ENCODE measurements around the gene CEP85.

CEP85 gene

GRCh38 chr1:26286064-26286416 is 52.0 kb downstream of the CEP85 start:
- TF ChIP-seq, protein P1, sequence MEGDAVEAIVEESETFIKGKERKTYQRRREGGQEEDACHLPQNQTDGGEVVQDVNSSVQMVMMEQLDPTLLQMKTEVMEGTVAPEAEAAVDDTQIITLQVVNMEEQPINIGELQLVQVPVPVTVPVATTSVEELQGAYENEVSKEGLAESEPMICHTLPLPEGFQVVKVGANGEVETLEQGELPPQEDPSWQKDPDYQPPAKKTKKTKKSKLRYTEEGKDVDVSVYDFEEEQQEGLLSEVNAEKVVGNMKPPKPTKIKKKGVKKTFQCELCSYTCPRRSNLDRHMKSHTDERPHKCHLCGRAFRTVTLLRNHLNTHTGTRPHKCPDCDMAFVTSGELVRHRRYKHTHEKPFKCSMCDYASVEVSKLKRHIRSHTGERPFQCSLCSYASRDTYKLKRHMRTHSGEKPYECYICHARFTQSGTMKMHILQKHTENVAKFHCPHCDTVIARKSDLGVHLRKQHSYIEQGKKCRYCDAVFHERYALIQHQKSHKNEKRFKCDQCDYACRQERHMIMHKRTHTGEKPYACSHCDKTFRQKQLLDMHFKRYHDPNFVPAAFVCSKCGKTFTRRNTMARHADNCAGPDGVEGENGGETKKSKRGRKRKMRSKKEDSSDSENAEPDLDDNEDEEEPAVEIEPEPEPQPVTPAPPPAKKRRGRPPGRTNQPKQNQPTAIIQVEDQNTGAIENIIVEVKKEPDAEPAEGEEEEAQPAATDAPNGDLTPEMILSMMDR (conservative IDR thresholded peaks at IDR 0.05; ENCODE audit: low read depth), result no peak
- POLR2A ChIA-PET (ENCODE audit: low non-redundant PET), result no interaction called here

DNA sequence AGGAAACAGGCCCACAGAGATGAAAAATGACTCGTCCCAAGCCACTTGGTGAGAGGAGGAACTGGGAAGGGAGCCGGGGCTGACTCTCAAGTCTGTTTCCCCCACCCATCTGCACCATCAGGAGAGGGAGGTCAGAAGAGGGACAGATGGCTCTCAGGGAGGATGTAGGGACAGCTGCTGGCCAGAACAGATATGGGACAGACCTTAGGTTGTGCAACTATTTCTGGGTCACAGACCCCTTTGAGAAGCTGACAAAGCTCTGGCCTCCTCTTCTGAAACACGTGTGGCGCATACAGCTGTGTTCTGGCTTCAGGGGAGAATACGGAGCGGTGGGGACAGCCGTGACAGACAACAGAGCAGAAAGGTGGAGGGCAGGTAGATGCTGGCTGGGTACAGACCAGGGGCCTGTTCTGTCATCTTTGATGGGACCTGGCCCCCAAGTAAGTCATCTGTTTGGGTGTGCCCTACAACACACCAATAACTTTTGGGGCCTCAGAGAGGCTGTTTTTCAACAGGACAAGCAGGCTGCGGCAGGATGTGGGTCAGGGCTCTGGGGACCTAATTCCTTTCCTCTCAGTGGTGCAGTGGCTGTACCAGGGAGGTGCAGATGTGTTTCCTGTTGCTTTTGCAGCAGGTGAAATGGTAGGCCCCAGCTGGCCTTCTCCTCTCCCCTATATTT is 53.2 kb downstream of the CEP85 start:
- TF ChIP-seq, protein P1 (conservative IDR thresholded peaks at IDR 0.05; ENCODE audit: low read depth), result no peak
- peak overlapping the region; percentile 56 for H3K27ac ChIP-seq
- ChIA-PET POLR2A (ENCODE audit: low non-redundant PET) (interaction anchor here (0.7 kb wide), 1 partner anchor 7 kb away, joined by 3 read pairs; the partner anchor contains the start of gene SH3BGRL3), CTCF (interaction anchor here (0.9 to 1.9 kb wide), 2 partner anchors 9 to 53 kb away, joined by 3 to 10 read pairs; no protein-coding TSS in a partner anchor)
- DNase-seq (ENCODE audit: low spot score), result no peak

More at GRCh38 chr1:26286064-26286416, 52.0 kb downstream of the CEP85 start:
- CTCF ChIA-PET, result interaction anchor here (0.6 to 1.9 kb wide), 7 partner anchors 10 to 395 kb away, joined by 4 to 10 read pairs (median 5); no protein-coding TSS in a partner anchor
- no peak for DNase-seq (ENCODE audit: low spot score)
- H3K27ac ChIP-seq, result peak overlapping the region; percentile 99; the same call in 1 of the 2 replicates

DNA sequence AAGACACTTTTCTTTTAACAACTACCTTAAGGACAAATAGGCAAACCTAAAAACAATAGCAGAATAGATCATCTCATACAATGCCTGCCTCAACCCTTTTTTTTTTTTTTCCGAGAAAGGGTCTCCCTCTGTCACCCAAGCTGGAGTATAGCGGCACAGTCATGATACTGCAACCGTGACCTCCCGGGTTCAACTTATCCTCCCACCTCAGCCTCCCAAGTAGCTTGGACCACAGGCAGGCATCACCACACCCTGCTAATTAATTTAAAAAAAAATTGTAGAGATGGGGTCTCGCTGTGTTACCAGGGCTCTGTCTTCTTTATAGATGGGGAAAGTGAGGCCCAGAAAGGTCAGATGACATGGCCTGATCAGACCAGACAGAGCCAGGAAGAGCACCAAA is 53.8 kb downstream of the CEP85 start:
- TF ChIP-seq, protein P1 (conservative IDR thresholded peaks at IDR 0.05; ENCODE audit: low read depth), result no peak
- ChIA-PET CTCF (interaction anchor here (1.4 kb wide), 1 partner anchor 27 kb away, joined by 3 read pairs; no protein-coding TSS in a partner anchor), POLR2A (ENCODE audit: low non-redundant PET) (interaction anchor here (0.7 kb wide), 1 partner anchor 8 kb away, joined by 3 read pairs; the partner anchor contains the start of gene SH3BGRL3)
- H3K27ac ChIP-seq, result peak overlapping the region; percentile 56
- no peak for DNase-seq (ENCODE audit: low spot score)

DNA sequence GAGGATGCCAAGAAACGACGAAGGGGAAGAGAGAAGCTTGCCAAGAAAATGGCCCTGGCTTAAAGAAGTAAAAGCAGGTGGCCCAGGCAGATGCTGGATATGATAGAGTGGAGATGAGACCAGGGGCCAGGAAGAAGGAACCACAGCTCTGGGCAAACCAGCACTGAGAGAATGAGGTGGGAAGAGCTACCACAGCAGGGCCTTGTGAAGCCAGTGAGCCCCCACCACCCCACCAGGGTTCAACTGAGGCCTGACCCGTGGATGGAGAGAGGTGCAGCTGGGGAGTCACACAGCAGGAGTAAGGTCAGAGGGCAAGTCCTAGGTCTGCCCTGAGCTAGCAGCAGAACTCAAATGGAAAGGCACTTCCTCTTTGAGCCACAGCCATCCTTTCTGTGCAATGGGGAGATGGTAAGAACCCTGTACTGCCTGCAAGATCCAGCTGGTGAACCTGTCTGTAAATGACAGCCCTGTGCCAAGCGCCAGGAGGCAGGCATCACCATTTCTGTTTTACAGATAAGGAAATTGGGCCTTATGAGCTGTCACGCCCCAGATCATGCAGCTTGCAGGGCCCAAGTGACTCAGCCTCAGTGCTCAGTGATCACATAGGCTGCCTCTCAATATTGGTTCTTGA is 54.4 kb downstream of the CEP85 start:
- H3K27ac ChIP-seq, result peak overlapping the region; percentile 56
- DNase-seq (ENCODE audit: low spot score), result no peak
- POLR2A ChIA-PET (ENCODE audit: low non-redundant PET), result no interaction called here
- CTCF ChIA-PET, result interaction anchor here (1.0 to 1.4 kb wide), 3 partner anchors 10 to 103 kb away, joined by 3 to 5 read pairs (median 4); no protein-coding TSS in a partner anchor
- TF ChIP-seq, protein P1 (conservative IDR thresholded peaks at IDR 0.05; ENCODE audit: low read depth), result no peak

DNA sequence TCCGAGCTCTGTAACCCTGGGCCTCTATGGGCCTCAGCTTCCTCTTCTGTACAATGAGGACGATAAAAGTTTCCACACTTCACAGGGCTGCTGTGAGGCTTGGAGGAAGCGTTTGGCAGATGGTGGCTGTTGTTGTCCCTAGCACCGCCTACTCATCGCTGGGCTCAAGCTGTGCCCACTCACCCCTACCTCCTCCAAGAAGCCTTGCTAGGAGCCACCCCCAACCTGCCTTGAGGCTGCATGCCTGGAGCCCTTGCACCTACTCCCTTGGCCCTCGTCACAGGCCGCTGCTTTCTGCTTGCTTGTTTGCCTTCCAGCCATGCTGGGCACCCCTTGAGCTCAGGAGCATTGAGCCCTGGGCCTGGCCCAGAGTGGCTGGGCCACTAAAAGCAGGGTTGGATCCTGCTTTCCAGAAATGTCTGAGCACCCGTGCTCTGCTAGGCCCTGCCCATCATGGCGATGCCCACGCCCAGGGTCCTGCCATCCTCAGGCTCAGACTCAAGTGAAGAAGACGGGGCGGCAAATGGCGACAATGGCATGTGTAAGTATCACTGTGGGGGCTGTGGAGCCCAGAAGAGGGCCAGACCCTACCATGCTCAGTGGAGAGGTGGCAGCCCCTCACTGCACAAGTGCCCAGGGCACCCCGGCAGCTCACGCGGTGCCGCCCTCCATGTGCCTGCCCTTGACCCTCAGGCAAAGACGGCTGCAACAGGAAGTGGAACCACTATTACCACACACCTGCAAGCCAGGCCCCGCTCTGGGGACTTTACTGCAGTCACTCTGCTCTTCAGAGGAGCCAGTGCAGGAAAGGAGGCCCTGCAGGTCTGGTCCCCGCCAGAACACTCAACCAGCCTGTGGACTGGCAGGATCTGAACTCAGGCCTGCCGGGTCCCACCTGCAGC is 55.4 kb downstream of the CEP85 start:
- ChIA-PET POLR2A (ENCODE audit: low non-redundant PET) (no interaction called here), CTCF (interaction anchor here (0.8 to 1.4 kb wide), 4 partner anchors 11 to 102 kb away, joined by 3 to 5 read pairs (median 4); no protein-coding TSS in a partner anchor)
- no peak for DNase-seq (ENCODE audit: low spot score)
- H3K27ac ChIP-seq, result peak overlapping the region; percentile 56
- TF ChIP-seq, protein P1 (conservative IDR thresholded peaks at IDR 0.05; ENCODE audit: low read depth), result no peak

Measured in RWPE1 (cell line).